ENCODE data around the gene UQCRQ.

Gene UQCRQ

GRCh38 chr5:132916086-132916485 lies 49.6 kb downstream of the UQCRQ start:
- no peak for DNase-seq
